ENCODE data around the gene CFAP46. TPM values are rescaled to one million over a fixed set of nuclear protein-coding genes. Genes with fewer than 3 reads are reported as not detected.

CFAP46 gene
- total and polyA plus RNA-seq, 2 donors = 0.53 TPM; not detected in 1

DNA sequence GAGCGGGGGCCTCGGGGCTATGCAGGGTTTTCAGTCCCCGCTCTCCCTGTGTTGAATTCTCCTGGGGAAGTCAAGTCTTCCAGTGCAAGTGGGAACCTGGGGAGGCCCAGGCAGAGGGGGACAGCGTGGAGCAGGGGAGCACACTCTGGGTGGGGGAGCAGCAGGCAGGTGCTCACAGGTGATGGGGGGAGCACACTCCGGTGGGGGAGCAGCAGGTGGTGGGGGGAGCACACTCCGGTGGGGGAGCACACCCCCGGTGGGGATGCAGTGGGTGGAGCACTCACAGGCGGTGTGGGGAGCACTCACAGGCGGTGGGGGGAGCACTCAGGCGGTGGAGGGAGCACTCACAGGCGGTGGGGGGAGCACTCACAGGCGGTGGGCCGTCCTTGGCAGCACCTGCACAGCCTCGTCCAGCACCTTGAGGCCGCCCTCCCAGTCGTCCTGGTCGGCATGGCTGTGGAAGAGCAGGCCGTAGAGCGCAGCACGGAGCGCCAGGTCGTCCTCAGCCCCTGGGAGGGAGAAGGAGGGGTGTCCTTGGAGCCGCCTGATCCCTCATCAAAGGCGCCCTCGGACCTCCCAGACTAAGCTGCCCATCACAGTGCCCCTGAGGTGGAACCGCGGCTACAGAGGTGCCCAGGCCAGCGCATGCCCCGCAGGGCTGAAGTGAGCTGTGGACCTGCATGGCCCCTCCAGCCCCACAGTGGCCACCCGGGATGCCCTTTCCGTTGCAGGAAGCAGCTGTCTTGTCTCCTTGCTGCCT lies 56.7 kb downstream of the CFAP46 start:
- 82% methylated on average over 31 of the region's 31 CpGs for WGBS
- H3K4me1 ChIP-seq (ENCODE audit: insufficient read depth) = no peaks in the 10 kb centered on the region
- DNase-seq (ENCODE audit: extremely low spot score) = no peak
- no peaks in the 10 kb centered on the region for H3K36me3 ChIP-seq (ENCODE audit: insufficient read depth)
- no peak overlapping the region for H3K4me3 ChIP-seq (ENCODE audit: low read depth, low read length)
- H3K27ac ChIP-seq (ENCODE audit: low read depth) = no peak overlapping the region

DNA sequence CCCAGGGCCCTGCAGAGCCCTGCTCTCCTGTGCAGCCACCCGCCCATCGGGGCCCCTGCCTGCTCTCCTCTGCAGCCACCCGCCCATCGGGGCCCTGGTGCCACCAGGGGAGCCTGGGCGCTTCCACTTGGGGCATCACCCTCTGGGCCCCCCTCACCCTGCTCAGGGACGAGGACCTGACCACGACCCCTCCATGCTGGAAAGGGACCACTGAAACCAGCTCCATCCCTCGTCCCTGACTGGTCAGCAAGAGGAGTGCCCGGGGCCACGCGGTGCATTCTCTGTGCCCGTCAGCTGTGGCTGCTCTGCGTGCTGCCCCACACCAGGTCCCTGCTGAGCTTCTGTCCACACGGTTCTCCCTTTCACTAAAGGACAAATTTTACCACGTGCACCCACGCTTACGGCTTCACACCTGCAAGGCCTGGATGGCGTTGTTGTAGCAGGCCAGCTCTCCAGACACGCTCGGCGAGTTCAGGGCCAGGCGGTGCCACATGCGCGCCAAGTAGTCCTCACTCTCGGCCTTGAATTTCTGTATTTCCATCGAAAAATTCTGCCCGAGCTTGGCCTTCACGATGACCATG lies 57.6 kb downstream of the CFAP46 start:
- no peak overlapping the region for H3K27ac ChIP-seq (ENCODE audit: low read depth)
- H3K4me1 ChIP-seq (ENCODE audit: insufficient read depth) = no peaks in the 10 kb centered on the region
- no peaks in the 10 kb centered on the region for H3K36me3 ChIP-seq (ENCODE audit: insufficient read depth)
- no peak overlapping the region for H3K4me3 ChIP-seq (ENCODE audit: low read depth, low read length)
- DNase-seq (ENCODE audit: extremely low spot score) = no peak
- 91% methylated on average over 28 of the region's 28 CpGs for WGBS

DNA sequence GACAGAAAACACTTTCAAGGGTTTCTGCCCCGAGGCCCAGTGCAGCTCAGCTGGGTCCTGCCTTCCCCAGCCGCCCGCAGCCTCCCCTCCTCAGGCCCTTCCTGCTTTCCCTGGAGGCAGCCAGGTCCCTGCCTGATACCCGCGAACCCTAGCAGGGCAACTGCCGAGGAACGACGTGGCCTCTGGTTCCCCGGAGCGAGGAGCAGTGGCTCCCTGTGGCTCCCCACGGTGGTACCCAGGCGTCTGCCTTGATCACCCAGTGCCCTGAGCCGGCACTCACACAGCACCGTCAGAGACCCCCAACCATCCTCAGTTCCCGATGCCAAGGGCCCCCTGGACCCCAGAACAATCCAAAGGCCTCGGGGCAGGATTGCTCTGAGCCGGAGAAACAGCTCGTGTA lies 58.3 kb downstream of the CFAP46 start:
- DNase-seq (ENCODE audit: extremely low spot score) = no peak
- no peak overlapping the region for H3K27ac ChIP-seq (ENCODE audit: low read depth)
- no peaks in the 10 kb centered on the region for H3K36me3 ChIP-seq (ENCODE audit: insufficient read depth)
- H3K4me3 ChIP-seq (ENCODE audit: low read depth, low read length) = no peak overlapping the region
- 73% methylated on average over 18 of the region's 18 CpGs for WGBS
- no peaks in the 10 kb centered on the region for H3K4me1 ChIP-seq (ENCODE audit: insufficient read depth)

DNA sequence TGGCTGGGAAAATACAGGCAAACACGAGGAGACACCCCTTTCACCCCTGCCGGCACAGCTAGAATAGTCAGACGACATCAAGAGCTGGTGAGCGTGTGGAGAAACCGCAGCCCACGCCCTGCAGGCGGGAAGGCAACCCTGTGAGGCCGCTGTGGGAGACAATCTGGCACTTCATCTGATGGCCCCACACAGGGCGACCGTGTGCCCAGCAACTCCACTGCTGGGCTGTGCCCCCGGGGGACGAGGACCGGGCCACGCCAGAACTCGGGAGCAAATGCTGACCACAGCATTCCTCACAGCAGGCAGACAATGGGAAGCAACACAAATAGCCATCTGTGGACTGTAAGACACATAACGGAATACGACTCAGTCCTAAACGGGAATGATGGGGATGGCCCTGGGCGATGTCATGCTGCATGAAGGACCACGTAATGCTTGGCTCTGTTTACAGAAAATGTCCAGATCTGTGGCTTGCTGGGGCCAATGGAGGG lies 58.9 kb downstream of the CFAP46 start:
- no peaks in the 10 kb centered on the region for H3K4me1 ChIP-seq (ENCODE audit: insufficient read depth)
- no peak for DNase-seq (ENCODE audit: extremely low spot score)
- WGBS = 71% methylated on average over 20 of the region's 20 CpGs
- H3K36me3 ChIP-seq (ENCODE audit: insufficient read depth) = no peaks in the 10 kb centered on the region
- H3K4me3 ChIP-seq (ENCODE audit: low read depth, low read length) = no peak overlapping the region
- no peak overlapping the region for H3K27ac ChIP-seq (ENCODE audit: low read depth)

DNA sequence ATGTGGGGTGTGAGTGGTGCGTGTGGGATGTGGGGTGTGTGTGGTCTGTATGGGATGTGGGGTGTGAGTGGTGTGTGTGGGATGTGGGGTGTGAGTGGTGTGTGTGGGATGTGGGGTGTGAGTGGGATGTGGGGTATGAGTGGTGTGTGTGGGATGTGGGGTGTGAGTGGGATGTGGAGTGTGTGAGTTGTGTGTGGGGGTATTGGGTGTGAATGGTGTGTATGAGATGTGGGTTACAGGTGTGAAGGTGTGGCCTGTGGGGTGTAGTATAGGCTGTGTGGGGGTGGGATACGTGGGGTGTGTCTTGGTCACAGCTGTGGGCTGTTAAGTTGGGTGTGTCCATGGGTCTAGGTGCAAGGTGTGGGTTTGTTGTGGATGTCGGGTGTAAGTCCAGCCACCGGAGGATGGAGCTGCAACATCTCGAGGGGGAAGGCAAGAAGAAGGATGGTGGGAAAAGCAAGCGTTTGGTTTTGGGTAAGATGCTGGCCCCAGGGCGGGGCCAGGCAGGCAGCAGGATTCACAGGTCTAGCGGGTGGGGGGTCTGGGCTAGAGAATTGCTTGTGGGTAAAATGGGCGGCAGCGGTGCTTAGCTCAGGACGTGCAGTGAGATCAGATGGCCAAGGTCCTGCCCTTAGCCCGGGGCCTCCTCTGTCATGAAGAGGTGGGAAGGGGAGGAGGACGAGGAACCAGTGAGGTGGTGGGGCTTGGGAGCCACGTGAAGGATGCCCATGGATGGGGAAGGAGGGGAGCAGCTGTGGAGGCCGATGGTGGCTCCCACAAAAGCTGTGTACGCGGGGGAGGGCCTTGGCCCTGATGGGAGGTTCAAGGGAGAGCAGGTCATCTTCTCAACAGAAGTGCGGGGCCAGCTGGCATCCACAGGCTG lies 60.1 kb downstream of the CFAP46 start:
- Histone ChIP-seq H3K27ac (ENCODE audit: low read depth) (no peak overlapping the region), H3K36me3 (ENCODE audit: insufficient read depth) (no peaks in the 10 kb centered on the region), H3K4me3 (ENCODE audit: low read depth, low read length) (no peak overlapping the region), H3K4me1 (ENCODE audit: insufficient read depth) (no peaks in the 10 kb centered on the region)
- DNase-seq (ENCODE audit: extremely low spot score) = no peak
- WGBS = 85% methylated on average over 18 of the region's 18 CpGs

DNA sequence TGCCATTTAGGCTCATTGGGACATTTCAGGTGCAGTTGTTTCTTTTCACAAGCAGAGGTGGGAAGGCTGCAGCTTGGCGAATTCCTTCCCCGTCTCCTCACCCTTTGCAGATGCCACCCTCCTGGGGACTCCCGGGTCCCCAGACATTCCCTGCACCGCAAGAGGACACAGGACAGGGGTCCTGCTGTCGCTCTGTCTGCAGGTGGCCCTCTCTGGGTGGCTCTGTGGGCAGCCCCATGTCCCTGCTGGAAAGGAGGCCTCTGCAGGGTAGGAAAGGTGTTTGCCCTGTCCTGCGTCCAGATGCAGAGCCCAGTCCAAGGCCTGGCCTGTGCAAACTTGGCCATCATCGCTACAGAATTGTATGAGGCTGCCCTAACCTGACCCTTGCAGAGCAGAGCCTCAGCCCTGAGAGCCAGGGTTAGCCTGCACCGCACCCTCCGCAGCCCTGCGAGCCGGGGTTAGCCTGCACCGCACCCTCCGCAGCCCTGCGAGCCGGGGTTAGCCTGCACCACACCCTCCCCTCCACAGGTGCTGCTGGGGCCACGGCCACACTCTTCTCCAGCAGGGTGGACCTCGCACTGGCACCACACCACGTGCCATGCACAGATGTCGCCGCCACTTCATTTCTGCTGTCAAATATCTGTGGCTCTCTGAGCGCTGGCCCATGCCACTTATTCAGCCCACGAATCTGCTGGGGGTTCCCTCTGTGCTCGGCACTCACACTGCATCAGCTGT lies 61.0 kb downstream of the CFAP46 start:
- Histone ChIP-seq H3K36me3 (ENCODE audit: insufficient read depth) (no peaks in the 10 kb centered on the region), H3K4me3 (ENCODE audit: low read depth, low read length) (no peak overlapping the region), H3K27ac (ENCODE audit: low read depth) (no peak overlapping the region), H3K4me1 (ENCODE audit: insufficient read depth) (no peaks in the 10 kb centered on the region)
- no peak for DNase-seq (ENCODE audit: extremely low spot score)
- 91% methylated on average over 23 of the region's 23 CpGs for WGBS

DNA sequence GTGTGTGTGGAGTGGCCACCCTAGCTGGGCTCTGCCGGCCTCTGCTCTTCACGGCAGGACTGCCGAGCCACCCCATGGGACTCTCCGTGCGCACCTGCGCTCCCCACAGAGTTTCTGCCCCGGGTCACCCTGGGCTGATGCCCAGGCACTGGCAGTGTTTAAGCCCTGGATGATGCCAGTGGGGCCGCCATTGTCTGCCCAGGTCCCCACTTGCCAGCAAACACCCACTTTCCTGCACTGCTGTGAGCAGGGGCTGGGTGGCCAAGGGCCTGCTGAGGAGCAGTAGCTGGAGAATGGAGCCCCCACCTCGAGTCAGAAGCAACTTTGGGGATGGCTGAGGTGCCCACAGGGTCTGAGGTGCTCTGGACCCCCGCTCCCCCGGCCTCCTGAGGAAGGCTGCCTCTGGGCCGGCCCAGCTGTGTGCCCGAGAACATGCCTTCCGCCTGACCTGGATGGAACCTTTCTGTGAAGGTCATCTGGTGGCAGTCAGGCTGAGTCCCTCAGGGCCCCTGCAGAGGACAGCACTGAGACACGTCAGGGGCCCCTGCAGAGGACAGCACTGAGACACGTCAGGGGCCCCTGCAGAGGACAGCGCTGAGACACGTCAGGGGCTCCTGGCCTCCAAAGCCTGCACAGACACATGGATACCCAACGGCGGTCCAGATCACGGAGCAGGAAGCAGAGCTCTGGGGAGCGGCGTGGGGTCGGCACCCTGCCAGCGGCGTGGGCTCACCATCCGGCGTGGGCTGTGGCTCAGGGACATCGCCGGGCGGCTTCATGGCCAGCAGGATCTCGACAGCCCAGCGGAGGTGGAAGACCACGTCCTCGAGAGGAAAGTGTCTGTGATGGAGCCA lies 62.0 kb downstream of the CFAP46 start:
- Histone ChIP-seq H3K27ac (ENCODE audit: low read depth) (no peak overlapping the region), H3K4me3 (ENCODE audit: low read depth, low read length) (no peak overlapping the region), H3K4me1 (ENCODE audit: insufficient read depth) (no peaks in the 10 kb centered on the region), H3K36me3 (ENCODE audit: insufficient read depth) (no peaks in the 10 kb centered on the region)
- no peak for DNase-seq (ENCODE audit: extremely low spot score)
- WGBS = 90% methylated on average over 35 of the region's 35 CpGs

DNA sequence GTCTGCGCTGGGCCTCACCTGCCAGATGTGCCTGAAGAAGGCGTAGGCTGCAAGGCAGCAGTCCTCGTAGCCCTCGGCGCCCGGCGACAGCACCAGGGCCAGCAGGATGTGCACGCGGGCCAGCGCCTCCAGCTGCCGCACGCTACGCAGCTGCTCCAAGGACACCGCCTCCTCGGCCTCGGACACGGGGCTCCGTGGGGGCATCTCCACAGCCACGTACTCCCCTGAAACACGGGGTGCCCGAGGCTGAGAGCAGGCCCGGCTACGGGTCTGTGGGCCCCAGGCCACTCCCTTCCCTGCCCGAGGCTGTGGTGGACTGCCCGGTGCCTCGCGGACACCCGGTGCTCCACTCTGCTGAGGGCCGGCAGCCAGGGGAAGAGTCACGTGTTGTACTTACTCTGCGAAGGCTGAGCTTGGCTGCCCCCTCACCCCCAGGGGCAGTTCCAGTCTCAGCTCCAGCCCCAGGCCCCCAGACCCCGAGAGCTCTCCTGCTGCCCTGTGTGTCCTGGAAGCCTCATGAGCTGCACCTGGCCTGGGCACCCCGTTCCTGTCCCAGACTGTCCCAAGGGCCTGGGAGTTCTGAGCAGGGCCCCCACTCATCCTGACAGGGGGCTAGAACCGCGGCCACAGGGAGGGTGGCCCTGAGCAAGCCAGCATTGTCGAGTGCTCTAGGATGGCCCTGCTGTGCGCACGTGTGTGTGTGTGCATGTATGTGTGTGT lies 62.8 kb downstream of the CFAP46 start:
- DNase-seq (ENCODE audit: extremely low spot score) = no peak
- H3K4me3 ChIP-seq (ENCODE audit: low read depth, low read length) = no peak overlapping the region
- no peak overlapping the region for H3K27ac ChIP-seq (ENCODE audit: low read depth)

DNA sequence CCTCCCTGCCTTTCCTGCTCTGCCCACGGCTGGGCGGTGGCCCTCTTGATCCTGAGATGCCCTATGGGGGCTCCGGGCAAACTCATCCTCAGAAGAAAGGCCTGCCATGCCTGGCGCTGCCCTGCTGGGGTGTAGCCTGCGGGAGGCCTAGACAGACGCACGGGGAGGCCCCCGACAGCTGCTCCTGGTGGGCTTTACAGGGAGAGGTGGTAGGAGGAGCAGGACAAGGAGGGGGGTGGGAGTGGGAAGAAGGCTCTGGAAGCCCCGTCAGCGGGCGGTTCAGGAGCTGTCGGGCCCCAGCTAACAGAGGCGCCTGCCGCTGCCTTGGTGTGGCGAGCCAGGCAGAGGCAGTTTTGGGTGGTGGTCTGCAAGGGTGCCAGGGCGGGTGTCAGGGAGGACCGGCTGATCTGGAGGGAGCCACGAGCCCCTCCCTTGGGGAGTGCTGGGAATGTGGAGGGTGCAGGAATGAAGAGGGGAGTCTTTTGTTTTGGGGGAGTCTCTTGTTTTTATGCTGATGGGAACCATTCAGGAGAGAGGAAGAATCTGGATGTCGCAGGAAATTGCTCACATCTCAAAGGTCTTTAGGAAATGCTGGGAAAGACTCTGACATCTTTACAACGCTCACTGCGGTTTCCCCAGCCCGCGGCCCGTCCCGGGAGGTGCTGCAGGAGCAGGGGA lies 63.5 kb downstream of the CFAP46 start:
- H3K27ac ChIP-seq (ENCODE audit: low read depth) = no peak overlapping the region
- whole genome bisulfite sequencing = 60% methylated on average over 25 of the region's 25 CpGs
- no peak for DNase-seq (ENCODE audit: extremely low spot score)

More for the DNA sequence above, 62.8 kb downstream of the CFAP46 start:
- Histone ChIP-seq H3K4me1 (ENCODE audit: insufficient read depth) (no peaks in the 10 kb centered on the region), H3K36me3 (ENCODE audit: insufficient read depth) (no peaks in the 10 kb centered on the region)
- 28% methylated on average over 38 of the region's 38 CpGs for WGBS

DNA sequence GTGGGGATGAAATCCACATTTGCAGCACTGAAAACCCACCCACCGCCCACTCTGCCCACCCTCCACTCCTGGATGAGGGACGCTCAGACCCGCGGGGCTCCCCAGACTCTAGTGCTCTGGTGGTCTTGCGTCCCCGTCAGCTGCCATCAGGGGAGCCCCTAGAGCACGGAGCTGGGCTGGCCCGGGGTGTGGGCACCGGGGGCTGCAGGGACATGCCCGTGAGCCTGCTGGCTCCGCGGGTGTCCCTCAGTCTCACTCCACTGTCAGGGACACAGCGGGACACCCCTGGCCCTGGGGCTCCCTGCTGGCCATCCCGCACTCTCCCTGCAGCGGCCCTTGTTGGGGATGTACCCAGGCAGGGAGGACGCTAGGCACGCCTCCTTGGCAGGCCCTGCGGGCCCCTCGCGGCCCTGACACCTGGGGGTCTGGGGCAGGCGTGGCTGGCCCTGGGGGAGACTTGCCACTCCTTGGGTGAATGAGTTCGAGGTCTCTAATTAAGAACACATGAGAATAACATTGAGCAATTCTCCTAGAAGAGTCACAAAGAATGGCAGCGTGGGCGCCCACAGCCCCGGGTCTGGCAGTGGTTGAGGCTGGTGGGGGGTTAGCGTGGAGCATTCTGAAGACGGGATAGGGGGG lies 64.2 kb downstream of the CFAP46 start:
- no peak for DNase-seq (ENCODE audit: extremely low spot score)
- H3K4me1 ChIP-seq (ENCODE audit: insufficient read depth) = no peaks in the 10 kb centered on the region
- no peak overlapping the region for H3K27ac ChIP-seq (ENCODE audit: low read depth)
- H3K36me3 ChIP-seq (ENCODE audit: insufficient read depth) = no peaks in the 10 kb centered on the region
- no peak overlapping the region for H3K4me3 ChIP-seq (ENCODE audit: low read depth, low read length)
- WGBS = 80% methylated on average over 27 of the region's 27 CpGs

More for the DNA sequence above, 63.5 kb downstream of the CFAP46 start:
- H3K4me3 ChIP-seq (ENCODE audit: low read depth, low read length) = no peak overlapping the region
- no peaks in the 10 kb centered on the region for H3K4me1 ChIP-seq (ENCODE audit: insufficient read depth)
- no peaks in the 10 kb centered on the region for H3K36me3 ChIP-seq (ENCODE audit: insufficient read depth)

DNA sequence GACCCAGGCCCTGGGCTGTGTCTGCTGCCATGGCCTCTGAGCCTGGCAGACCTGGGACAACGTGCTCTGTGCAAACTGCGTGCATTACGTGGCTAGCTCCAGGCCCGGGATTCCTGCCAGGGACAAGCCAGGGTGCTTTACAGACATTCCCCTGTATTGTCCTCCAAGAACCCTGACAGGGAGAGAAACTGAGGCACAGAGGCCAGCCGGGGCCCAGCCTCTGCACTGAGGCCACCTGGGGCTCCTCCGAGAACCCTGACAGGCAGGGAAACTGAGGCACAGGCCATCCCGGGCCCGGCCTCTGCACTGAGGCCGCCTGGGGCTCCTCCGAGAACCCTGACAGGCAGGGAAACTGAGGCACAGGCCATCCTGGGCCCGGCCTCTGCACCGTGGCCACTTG lies 64.9 kb downstream of the CFAP46 start:
- no peak overlapping the region for H3K27ac ChIP-seq (ENCODE audit: low read depth)
- no peaks in the 10 kb centered on the region for H3K36me3 ChIP-seq (ENCODE audit: insufficient read depth)
- no peak overlapping the region for H3K4me3 ChIP-seq (ENCODE audit: low read depth, low read length)
- 87% methylated on average over 12 of the region's 12 CpGs for WGBS
- no peak for DNase-seq (ENCODE audit: extremely low spot score)
- H3K4me1 ChIP-seq (ENCODE audit: insufficient read depth) = no peaks in the 10 kb centered on the region
